Stimulated activated CD8-positive, alpha-beta memory T cell treated with anti-CD3 and anti-CD28 coated beads, Interleukin-12 subunit alpha, Interleukin-12 subunit beta, amount 100 ng/mL, for 24 hours (primary cell): ENCODE measurements around the gene RBP5.

Source experiments
- DNase-seq: peaks from one replicate; pipeline ENCODE4 v3.0.0-alpha.2; 2020; ENCODE audit errors: extremely low read depth

Gene RBP5

DNA sequence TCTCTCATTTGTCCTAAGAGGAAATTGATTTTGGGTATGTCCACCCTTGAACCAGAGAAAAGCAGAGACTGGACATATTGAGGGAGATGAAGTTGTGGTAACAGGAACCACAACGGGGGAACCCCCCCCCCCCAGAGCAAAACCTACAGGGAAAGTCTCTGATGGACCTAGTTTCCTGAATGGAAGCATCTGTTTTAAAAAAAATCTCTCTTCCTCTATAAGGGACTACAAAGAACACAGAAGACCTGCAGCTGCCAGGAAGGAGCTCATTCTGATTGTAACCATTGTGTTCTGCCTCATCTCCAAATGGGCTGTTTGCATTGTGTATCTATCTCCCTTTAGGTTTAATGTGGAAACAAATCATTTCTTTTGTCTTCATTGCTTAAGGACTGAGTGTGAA lies 54.7 kb downstream of the RBP5 start:
- no peak for DNase-seq
